GM18873 (cell line): ENCODE results near the gene CACNB4.
"Not testable (repeated sequence)": the region's sequence is repeated elsewhere in the genome, so short reads cannot be mapped to it uniquely, and the experiment has no call there.

ENCODE experiments used
- ATAC-seq: cut with Tn5 transposase; IDR thresholded peaks from one replicate; pipeline ENCODE4 v1.9.1; 2021; ENCODE audit warnings: mild to moderate bottlenecking, moderate library complexity, moderate number of reproducible peaks; ENCODE audit not compliant: unreplicated experiment, low FRiP score

The CACNB4 gene

DNA sequence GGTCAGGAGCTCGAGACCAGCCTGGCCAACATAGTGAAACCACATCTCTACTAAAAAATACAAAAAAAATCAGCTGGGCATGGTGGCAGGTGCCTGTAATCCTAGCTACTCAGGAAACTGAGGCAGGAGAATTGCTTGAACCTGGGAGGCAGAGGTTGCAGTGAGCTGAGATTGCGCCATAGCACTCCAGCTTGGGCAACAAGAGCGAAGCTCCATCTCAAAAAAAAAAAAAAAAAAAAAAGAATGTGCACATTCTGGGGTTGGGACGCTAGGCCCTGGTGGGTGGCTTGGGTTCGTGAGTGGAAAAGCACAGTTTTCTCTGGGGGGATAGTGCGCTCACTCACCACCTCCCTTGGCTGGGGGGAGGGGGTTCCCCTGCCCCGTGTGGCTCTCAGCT lies 183.2 kb downstream of the CACNB4 start:
- ATAC-seq: not testable (repeated sequence)

DNA sequence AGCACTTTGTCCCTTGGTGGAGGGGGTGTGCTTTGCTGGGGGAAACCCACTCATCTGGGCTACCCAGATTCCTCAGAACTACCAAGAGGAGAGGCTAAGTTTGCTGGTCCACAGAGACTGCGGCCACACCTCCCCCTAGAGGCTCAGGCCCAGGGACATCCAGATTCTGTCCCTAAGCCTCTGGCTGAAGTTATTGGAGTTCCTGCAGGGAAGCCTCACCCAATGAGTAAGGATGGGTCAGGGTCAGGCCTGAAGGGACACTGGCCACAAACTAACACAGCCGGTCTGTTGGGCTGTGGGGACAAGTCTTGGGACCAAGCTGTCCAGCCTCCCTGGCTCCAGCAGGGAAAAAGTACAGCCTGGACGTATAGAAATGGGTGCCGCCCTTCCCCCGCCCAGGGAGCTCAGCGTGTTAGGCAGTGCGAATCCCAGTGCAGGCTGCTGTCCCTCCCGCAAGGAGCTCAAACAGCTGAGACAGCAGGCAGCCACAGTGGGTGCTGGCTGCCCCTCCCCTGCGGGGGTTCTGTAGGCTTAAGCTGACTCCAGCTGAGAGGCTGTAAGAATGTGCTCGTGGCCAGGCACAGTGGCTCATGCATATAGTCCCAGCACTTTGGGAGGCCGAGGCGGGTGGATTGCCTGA lies 183.7 kb downstream of the CACNB4 start:
- ATAC-seq: no peak

- no peak for ATAC-seq
Measured at GRCh38 chr2:151908204-151908882, 190.5 kb downstream of the CACNB4 start.

DNA sequence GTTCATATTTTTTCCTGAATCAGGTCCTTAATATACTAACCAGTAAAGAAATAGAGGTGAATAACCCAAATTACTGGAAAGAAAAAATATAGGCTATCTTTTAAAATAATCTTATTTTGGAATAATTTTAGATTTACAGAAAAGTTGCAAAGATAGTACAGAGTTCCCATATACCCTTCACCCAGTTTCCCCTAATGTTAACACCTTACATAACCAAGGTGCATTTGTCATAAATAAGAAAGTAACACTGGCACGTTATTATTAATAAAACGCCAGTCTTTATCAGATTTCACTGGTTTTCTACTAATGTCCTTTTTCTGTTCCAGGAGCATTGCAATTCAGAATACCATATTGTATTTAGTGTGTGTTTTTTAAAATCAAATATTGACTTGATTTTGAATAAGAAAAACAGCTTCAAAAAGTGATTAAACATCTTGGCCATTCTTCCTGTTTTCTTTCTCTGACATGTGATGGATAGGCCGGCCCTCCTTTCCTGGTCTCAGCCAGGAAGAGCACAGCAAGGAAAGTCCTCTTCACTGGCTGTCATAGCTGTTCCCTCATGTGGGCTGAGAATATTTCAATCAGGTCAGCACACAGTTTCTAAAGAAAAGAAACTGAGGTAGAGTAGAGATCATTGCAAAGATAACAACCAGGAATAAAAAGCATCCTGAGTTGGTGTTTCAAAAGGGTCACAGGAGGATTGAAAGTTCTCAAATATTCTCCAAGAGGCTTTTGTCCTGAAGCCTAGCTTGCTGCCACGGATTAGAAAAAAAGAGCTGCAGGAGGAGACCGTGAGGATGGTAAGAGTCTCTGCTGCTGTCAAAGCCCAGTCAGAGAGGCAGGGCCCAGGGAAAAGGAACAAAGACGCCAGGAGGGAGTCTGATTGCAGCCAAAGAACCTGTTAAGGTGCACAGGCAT lies 191.3 kb downstream of the CACNB4 start:
- ATAC-seq: no peak

GRCh38 chr2:151906633-151906998 lies 192.2 kb downstream of the CACNB4 start:
- no peak for ATAC-seq

- ATAC-seq: peak; percentile 73
Measured at GRCh38 chr2:151905963-151906632, 192.7 kb downstream of the CACNB4 start.

GRCh38 chr2:151904807-151905206 lies 194.0 kb downstream of the CACNB4 start:
- ATAC-seq: no peak

- no peak for ATAC-seq
Measured at GRCh38 chr2:151904021-151904420, 194.8 kb downstream of the CACNB4 start.

GRCh38 chr2:151902829-151903228 lies 196.0 kb downstream of the CACNB4 start:
- ATAC-seq: no peak

DNA sequence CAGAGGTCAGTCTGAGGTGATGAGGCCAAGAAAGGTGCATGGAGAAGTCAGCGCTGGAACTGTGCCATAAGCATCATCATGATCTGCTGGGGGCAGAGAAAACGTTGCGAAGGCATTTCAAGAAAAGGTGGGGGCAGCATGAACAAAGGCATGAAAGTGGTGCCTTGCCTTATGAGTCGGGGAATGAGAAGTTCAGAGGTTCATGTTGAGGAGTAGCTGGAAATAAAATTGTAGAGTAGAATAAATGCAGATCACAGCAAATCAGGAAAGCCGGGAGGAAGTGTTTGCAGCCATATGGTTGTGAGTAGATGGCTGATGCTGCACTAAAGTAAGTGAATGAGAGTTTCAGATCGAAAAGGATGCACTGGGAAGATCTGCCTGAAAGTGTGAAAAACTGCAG lies 198.5 kb downstream of the CACNB4 start:
- ATAC-seq: no peak

GRCh38 chr2:151899156-151899555 lies 199.7 kb downstream of the CACNB4 start:
- no peak for ATAC-seq

- no peak for ATAC-seq
Measured at GRCh38 chr2:151891566-151892194, 207.2 kb downstream of the CACNB4 start.

- no peak for ATAC-seq
Measured at GRCh38 chr2:151887164-151887563, 211.7 kb downstream of the CACNB4 start.

GRCh38 chr2:151886241-151886640 lies 212.6 kb downstream of the CACNB4 start:
- ATAC-seq: no peak

DNA sequence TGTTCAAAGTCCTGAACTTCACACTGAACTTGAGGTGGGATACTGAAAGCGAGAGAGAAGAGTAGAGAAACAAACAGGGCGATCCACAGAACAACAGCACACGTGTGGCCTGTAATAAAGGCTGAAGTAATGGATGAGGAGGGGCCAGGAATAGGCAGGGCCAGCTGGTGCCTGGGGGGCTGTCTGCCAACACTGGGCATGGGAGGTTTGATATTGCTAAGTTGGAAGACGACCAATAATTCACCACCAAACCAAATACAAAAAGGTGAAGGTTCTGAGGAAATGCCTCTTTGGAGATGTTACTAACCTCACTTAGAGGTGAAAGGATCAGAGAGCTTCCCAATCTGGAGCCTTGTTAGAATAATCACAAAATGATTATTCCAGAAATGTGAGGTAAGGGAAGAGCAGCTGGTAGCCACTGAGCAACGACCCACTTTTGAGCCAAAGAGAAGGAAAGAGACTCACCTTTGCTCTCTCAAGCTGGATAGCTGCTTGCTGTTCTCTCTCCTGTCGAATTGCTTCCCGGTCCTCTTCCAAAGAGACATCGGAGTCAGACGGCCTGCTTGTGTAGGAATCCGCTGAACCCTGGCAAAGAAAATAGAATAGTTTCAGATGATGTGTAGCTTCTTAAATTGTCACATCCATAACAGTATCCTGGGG lies 215.9 kb downstream of the CACNB4 start:
- ATAC-seq: no peak

- no peak for ATAC-seq
Measured at GRCh38 chr2:151881342-151881741, 217.5 kb downstream of the CACNB4 start.

DNA sequence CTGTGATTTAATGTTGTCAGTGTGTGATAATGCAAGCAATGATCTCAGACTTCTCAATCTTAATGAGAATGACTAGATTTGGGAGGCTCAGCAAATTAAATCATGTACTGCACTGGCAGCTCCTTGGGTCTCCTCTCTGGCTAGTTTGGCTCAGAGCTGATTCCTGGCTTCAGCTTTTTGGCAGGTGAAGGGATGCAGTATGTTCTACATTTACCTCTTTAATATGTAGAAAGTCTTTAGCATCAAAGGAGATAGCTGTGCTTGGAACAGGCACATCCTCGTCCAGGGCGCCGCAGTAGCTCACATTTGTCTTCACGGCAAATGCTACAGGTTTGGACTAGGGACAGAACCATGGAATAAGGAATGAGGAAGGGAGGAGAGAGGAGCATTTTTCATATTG lies 218.3 kb downstream of the CACNB4 start:
- no peak for ATAC-seq

- no peak for ATAC-seq
Measured at GRCh38 chr2:151878655-151879563, 219.9 kb downstream of the CACNB4 start.

GRCh38 chr2:151878204-151878603 lies 220.6 kb downstream of the CACNB4 start:
- no peak for ATAC-seq
